ENCODE data around the gene IFNAR2.
"Not testable (repeated sequence)": the region's sequence is repeated elsewhere in the genome, so short reads cannot be mapped to it uniquely, and the experiment has no call there.

The IFNAR2 gene

DNA sequence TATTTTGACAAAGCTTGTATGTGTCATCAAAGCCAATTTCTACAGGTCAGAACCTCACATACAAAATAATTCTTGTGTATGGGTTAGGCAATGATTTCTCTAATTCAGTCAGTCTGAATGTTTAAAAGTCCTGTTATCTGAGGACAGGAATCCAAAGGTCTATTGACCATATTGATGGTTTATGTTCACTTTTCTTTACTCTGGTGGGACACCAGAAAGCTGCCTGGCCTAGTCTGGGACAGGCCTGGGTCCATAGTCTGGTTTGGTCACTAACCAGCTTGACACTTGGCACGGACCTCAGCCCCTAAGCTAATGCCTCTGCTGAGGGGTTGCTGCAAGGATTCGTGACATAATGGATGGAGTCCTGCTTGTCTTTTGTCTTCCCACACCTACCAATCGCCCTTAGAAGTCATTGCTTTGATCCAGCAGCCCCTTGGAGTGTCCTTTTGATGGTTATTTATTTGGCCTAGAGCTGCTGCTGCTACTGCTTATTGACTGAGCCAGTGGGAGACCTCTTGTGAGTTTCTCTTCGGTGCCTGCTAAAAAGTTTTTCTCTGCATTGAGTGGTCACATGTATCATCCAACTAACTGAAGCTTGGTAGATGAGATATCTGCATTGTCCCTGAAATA, 15.7 kb downstream of the IFNAR2 start:
- DNase-seq, result no peak

DNA sequence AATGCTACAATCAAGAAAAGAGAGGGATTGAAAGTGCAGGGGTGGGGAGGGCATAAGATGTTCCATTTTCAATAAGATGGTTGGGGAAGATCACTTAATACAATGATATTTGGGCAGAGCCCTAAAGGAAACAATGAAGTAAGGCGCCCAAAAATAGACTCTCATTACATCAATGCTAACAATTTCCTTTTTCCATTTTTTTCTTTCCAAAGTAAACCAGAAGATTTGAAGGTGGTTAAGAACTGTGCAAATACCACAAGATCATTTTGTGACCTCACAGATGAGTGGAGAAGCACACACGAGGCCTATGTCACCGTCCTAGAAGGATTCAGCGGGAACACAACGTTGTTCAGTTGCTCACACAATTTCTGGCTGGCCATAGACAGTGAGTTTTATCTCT, 16.8 kb downstream of the IFNAR2 start:
- DNase-seq, result no peak

DNA sequence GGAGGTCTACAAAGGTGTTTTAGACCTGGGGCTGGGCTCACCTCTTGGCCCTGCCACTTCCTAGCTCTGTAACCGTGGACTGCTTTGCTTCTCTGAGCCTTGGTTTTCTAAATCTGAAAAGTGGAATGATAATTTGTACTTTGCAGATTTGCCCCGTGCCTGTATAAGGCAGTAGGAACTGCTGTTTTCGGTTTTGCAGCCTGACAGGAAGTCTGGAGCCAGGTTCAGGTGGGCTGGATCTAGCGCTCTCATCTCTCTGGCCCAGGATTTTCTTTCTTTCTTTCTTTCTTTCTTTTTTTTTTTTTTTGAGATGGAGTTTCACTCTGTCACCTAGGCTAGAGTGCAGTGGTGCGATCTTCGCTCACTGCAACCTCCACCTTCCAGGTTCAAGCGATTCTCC, 17.2 kb downstream of the IFNAR2 start:
- no peak for DNase-seq

DNA sequence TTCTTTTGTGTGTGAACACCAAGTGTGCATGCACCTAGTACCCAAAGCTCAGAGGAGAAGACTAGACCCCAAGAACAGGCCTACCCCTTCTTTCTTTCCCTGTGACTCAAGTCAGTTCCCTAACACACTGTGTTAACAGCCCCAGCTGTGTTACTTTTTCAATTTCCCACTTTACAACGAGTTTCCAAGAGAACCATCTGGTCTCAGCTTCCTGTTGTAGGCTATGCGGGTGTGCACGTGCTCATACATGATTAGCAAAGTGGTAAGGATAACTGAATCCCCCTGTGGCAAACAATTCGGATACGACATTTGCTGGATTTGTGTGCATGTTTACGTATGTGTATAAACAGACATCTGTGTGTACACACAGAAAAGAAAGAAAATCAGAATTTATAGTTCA, 17.9 kb downstream of the IFNAR2 start:
- no peak for DNase-seq

DNA sequence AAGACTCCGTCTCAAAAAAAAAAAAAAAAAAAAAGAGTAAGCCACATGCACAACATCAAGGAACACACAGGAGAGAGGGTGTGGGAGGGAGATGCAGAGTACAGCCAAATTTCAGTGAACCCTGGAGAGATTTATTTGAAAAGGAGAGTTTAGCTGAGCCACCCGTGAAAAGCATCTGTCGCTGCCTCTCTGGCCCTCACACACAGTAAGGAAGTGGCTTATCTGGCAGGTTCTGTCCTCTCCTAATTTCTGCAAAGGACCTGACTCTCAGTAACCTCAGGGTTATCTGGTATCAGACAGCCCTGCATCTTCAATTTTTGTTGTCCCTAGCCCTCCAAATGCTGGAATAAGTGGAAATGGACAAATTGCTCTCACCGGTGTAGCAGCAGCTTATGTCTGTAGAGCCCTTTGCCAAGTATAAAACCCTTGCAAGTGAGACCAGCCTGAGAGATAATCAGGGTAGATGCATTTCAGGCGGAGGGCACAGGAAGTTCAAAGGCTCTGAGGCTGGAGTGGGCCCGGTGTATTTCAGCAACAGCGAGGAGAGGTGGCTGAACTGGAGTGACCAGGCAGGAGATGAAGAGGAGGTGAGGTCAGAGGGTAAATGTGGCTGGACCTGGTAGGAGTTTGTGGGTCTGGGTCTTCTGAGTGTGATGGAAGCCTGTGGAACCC, 19.7 kb downstream of the IFNAR2 start:
- no peak for DNase-seq

DNA sequence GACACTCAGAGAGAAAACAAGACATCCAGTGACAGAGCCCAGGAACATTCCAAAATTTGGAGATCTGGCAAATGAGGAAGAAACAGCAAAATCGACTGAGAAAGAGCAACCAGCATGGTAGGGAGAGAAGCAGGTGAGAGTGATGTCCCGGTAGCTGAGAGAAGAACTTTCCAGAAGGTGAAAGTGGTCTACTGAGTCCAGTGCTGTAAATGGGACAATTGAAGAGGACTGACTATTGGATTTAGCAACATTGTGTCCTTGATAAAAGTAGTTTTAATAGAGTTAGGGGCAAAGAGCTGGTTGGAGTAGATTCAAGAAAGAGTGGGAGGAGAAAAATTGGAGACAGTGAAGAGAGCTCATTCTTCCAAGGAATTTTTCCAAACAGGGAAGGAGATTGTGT, 21.4 kb downstream of the IFNAR2 start:
- no peak for DNase-seq

DNA sequence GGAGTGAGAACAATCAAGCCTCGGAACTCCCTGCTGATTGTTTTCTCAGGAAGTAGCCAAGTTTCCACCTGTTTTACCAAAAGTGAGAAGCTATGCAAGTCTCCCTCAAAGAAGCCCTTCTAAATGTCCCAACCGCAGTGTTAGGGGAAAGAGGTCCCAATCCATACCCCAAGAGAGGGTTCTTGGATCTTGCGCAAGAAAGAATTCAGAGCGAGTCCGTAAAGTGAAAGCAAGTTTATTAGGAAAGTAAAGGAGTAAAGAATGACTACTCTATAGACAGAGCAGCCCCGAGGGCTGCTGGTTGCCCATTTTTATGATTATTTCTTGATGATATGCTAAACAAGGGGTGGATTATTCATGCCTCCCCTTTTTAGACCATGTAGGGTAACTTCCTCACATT, 23.6 kb downstream of the IFNAR2 start:
- DNase-seq, result not testable (repeated sequence)

DNA sequence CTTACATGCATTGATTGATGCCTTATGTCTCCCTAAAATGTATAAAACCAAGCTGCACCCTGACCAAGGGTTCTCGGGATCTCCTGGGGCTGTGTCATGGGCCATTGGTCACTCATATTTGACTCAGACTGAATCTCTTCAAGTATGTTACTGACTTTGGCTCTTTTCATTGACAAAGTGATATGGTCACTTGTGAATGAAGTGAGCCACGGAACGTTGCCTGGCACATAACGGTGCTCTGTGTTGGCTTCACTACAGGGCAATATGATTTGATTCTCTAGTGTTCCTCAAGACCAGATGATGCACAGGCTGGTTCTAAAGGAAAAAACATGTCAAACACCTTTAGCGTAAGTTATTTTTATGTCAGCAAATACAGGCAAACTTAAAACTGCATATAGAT, 25.0 kb downstream of the IFNAR2 start:
- DNase-seq, result no peak

DNA sequence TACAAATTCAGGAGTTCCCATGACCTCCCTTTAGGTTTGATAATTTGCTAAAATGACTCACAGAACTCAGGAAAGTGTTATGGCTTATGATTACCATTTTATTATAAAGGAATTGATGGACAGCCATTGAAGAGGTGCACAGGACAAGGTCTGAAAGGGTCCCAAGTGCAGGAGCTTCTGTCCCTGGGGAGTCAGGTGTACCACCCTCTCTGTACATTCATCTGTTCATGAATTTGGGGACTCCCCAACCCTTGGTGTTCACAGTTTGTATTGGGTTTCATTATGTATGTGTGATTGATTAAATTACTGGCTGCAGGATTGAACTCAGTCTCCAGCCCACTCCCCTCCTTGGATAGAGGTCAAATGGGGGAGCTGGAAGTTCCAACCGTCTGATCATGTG, 25.7 kb downstream of the IFNAR2 start:
- no peak for DNase-seq

DNA sequence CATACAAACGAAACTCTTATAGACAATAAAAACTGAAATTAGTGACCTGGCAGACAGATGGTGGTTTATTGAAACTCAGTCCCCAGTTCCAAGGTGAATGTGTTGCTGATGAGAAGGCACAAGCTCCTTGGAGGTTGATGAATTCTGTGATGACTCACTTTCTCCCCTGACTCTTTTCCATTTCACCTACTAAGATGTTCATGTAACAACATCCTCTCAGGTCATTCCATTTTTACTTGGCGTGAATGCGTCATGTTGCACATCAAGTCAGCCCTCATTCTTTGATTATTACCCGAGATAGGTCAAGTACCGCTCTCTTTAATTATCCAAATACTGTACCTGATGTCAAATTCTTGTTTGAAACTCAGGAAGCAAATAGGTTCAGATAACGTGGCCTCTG, 26.3 kb downstream of the IFNAR2 start:
- no peak for DNase-seq

DNA sequence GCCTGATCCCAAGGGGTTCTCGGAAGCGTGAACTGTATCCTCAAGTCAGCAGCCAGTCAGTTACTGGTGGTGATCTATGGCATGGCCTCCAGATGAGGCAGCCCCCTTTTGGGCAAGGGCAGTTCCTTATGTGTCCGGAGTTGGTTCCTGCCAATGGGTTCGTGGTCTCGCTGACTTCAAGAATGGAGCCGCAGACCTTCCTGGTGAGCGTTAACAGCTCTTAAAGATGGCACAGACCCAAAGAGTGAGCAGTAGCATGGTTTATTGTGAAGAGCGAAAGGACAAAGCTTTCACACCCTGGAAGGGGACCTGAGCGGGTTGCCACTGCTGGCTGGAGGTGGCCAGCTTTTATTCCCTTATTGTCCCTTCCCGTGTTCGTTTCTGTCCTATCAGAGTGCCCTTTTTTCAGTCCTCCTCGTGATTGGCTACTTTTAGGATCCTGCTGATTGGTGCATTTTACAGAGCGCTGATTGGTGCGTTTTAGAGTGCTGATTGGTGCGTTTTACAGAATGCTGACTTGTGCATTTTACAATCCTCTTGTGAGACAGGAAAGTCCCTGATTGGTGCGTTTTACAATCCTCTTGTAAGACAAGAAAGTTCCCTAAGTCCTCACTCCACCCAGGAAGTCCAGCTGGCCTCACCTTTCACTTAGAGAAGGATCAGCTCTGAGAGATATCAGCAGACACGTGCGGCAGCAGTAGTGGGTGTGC, 27.5 kb downstream of the IFNAR2 start:
- no peak for DNase-seq

DNA sequence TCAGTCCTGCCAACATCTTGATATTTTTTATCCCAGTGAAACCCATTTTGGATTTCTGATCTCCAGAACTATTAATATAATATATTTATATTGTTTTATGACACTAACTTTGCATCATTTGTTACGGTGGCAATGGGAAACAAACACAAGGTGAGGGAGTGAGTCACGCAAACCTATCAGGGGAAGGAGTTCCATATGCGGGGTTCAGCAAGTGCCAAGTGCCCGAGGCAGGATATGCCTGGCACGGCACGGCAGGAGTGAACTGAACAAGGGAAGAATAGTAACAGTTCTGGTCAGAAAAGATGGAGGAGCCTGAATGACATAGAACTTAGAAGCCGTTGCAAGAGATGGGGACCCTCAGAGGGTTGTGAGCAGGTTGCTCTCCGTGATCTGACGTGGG, 28.7 kb downstream of the IFNAR2 start:
- no peak for DNase-seq

DNA sequence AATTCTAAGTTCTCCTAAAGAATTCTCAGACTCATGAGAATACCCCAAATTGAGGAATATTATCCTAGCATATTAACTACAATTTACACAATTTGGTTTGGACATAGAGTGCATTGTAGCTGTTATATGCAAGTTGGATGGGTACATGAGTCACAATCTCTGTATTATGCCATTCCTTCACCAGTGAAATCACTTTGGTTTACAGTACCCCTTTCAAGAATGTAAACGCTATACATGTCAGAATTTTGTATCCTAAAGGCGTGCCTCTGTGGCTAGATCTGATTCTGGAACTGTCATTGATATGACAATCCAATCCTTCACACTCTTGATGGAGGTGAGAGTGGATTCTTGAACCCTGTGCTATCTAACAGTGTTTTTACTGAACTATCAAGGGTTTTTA, 29.7 kb downstream of the IFNAR2 start:
- no peak for DNase-seq

DNA sequence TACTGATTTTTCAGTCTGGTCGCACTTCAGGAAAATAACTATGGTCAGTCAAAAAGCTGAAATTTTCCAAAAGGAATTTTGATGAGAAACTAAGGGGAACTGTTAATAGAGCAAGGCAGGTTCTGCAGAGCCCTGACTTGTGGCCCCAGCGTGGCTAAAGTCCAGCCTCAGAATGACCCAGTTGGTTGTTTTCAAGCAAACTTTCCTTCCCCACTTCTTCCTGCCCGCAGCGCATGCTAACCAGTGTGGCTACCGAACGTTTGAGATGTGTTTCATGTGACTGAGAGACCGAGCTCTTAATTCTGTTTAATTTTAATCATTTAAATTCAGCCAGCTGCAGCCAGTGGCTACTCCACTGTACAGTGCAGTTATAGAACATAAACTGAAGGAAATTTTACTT, 30.3 kb downstream of the IFNAR2 start:
- DNase-seq, result no peak

DNA sequence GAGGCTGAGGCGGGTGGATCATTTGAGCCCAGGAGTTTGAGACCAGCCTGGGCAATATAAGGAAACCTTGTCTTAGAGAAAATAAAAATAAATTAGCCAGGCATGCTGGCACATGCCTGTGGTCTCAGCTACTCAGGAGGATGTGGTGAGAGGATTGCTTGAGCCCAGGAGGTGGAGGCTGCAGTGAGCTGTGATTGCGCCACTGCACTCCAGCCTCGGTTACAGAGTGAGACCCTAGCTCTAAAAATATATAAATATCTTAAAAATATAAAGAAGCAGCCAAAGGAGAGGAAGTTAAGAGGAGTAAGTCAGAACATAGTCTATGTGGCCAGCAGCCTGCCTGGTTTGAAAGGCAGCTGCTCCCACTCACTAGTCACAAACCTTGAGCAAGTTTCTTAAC, 31.9 kb downstream of the IFNAR2 start:
- no peak for DNase-seq

DNA sequence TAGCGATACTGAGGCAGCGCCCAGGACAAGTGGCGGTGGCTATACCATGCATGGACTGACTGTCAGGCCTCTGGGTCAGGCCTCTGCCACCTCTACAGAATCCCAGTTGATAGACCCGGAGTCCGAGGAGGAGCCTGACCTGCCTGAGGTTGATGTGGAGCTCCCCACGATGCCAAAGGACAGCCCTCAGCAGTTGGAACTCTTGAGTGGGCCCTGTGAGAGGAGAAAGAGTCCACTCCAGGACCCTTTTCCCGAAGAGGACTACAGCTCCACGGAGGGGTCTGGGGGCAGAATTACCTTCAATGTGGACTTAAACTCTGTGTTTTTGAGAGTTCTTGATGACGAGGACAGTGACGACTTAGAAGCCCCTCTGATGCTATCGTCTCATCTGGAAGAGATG, 33.2 kb downstream of the IFNAR2 start:
- DNase-seq, result no peak

DNA sequence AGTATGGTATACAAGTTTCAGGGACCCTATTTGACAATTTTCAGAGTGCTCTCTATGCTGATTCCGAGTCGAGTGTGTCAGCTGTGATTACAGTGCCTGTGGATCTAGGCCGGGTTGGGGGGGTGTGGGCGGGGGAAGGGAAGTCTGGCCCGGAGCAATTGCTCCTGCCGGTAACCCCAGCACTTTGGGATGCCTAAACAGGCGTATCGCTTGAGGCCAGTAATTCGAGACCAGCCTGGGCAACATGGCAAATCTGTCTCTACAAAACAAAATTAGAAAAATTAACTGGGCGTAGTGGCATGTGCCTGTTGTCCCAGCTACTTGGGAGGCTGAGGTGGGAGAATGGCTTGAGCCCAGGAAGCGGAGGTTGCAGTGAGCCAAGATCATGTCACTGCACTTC, 34.8 kb downstream of the IFNAR2 start:
- no peak for DNase-seq

DNA sequence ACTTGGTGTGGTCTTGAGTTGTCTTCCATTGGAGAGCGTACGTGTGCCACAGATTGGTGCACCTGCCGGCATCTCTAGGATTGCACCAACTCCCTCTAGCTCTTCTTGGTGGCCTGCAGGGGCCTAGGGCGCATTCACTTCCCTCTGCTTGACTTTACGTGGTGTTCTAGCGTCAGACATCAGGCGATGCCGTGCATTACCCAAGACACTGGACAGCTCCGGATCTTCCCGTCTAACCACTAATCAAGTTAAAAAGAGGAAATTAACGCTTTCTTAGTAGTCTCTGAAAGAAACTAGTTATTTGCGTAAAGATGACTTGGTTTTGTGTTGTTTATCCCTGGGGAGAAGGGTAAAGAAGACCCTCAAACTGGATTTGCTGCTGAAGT, 35.9 kb downstream of the IFNAR2 start:
- peak; percentile 33 for DNase-seq

DNA sequence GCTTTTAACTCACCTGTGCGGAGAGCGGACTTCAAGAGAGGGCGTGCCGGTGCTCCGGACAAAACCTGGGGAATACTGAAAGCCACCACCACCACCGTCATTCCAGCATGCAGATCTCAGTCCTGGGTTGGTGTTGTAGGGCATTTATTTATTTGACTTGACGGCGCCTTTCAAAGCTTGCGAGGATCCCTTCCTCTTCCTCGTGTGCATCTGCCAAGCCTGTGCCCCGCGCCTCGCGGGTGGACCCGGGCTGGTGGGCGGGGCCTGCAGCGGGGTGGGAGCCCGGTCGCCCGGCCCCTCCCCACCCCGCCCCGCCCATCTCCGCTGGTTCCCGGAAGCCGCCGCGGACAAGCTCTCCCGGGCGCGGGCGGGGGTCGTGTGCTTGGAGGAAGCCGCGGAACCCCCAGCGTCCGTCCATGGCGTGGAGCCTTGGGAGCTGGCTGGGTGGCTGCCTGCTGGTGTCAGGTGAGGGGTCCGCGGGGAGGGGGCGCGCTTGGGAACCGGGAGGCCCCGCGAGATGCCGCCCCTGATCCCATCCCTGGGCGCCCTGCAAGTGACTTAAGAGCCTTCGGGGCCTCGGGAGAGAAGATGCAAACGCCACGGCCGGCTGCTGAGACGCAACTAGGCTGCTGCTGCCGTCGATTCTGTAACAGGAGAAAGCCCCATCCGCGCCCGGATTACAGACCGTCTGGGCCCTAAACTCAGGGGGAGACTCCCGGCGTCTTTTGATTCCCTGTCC, 36.5 kb downstream of the IFNAR2 start, which contains the start of gene IL10RB:
Gene IL10RB, plus strand, starts transcription at position 318 of the 739 bp plus-strand sequence. Its CDS starts 99 bp downstream, at position 417.
- DNase-seq, result peak; percentile 76

DNA sequence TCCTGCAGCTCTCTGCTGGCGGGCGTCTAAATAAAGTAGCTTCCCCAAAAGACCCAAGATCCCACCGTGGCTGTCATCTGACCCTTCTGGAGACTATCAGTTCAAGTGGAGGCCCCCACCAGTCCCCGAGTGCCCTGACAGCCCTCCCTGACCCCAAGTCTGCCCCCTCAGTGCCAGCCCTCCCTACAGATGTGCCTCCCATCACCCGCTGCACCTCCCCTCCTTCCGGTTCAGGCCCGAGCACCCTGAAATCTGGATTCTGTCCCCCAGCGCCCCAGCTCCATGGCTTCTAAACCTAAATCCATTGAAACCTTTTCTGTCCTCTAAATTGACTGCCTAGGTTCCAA, 37.0 kb downstream of the IFNAR2 start:
- DNase-seq, result no peak

DNA sequence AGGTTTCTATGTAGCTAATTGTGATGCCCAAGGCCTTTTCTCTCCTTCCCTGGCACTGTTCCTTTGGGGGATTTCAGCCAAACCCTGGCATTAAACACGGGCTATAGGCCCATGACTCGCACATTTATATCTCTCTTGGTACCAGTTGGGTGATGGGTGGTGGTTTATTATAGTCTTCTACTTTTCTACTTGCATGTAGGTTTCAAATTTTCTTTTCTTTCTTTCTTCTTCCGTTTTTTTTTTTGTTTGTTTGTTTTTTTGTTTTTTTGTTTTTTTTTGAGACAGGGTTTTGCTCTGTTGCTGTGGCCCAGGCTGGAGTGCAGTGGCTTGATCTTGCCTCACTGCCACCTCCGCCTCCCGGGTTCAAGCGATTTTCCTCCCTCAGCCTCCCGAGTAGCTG, 37.5 kb downstream of the IFNAR2 start:
- no peak for DNase-seq

DNA sequence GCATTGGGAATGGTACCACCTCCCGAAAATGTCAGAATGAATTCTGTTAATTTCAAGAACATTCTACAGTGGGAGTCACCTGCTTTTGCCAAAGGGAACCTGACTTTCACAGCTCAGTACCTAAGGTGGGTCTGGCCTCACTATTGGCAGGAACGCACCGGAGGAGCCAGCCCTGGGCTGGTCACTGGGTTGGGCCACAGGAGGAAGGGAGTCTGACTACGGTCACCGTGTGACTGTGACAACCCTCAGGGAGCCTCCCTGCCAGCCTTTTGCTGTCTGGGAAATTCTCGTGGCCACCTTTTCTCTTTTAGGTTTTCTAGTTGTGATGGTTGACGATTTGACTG, 38.6 kb downstream of the IFNAR2 start:
- no peak for DNase-seq

DNA sequence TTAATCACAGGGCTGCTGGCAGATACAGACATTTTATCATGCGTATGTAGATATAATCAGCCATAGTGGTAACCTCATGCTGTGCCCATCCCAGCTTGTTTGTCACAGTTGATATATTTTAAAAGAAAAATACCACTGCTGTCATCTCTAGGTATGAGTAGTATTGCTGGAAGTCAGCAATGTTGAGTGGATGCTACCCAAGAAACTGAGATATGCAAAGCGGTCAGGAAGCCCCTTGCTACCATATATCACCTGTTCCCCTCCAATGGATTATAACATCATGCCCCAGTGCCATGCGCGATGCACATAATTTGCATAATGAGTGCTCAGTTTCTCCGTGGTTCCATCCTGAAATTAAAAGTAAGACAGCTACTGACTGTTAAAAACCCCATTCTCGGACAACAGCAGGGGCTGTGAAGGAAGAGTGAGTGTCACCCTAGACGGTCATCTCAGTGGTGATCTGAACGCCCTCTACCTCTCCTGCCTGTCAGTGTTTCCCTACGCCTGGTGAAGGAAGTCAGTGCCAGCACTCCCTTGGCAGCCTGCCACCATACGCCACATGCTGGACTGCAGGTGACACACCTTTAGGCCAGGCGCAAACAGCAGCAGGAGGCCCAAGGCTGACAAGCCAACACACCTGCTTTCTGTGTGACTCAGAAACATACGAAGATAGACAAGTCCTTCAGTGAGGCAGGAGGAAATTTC, 39.2 kb downstream of the IFNAR2 start:
- peak; percentile 37 for DNase-seq
